SK-N-SH (cell line): ENCODE measurements around the gene ASS1.

ENCODE experiments used
- CHD2 ChIP-seq: fragments of 150-350 bp; IDR thresholded peaks from 2 replicates; pipeline ENCODE4 v1.6.1; 2018; ENCODE audit warnings: low read length; ENCODE audit not compliant: partially characterized antibody
- MXI1 ChIP-seq: IDR thresholded peaks from 2 replicates; pipeline ENCODE4 v1.6.1; 2012; ENCODE audit warnings: mild to moderate bottlenecking, low read depth, low read length, improper control_type of control experiment
- RAD21 ChIP-seq: IDR thresholded peaks from 2 replicates; pipeline ENCODE4 v1.6.1; 2012; ENCODE audit warnings: mild to moderate bottlenecking, low read length
- RCOR1 ChIP-seq: fragments of 150-350 bp; IDR thresholded peaks from 2 replicates; pipeline ENCODE4 v1.6.1; 2017; ENCODE audit warnings: antibody characterized with exemption, low read length
- TF ChIP-seq, protein P1 (sequence below): fragments of 200-600 bp; sonication (generic); IDR thresholded peaks from 2 replicates; pipeline ENCODE4 v1.6.1; 2017; ENCODE audit warnings: antibody characterized with exemption, mild to moderate bottlenecking, moderate library complexity
- TF ChIP-seq, protein P2 (sequence below): IDR thresholded peaks from 2 replicates; pipeline ENCODE4 v1.4.0; 2012; ENCODE audit warnings: low read depth

DNA sequence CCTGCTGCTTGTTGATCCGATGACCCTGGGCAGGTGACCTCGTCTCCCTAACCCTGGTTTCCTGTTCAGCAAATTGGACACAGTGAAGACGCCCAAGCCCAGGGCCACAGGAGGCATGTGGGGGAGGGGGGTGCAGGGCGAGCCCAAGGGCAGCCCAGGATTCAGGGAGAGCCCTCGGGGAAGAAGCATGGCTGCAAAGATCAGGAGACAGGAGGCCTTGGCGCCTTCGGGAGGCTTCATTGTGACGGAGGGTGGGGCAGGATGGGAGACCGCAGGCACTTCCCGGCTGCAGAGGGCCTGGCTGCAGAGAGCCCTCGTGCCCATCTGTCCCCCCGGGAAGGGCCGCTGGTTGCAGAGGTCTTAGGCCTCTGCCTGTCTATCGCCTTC, 6.2 kb downstream of the ASS1 start:
- TF ChIP-seq, protein P1, sequence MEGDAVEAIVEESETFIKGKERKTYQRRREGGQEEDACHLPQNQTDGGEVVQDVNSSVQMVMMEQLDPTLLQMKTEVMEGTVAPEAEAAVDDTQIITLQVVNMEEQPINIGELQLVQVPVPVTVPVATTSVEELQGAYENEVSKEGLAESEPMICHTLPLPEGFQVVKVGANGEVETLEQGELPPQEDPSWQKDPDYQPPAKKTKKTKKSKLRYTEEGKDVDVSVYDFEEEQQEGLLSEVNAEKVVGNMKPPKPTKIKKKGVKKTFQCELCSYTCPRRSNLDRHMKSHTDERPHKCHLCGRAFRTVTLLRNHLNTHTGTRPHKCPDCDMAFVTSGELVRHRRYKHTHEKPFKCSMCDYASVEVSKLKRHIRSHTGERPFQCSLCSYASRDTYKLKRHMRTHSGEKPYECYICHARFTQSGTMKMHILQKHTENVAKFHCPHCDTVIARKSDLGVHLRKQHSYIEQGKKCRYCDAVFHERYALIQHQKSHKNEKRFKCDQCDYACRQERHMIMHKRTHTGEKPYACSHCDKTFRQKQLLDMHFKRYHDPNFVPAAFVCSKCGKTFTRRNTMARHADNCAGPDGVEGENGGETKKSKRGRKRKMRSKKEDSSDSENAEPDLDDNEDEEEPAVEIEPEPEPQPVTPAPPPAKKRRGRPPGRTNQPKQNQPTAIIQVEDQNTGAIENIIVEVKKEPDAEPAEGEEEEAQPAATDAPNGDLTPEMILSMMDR: no peak
- TF ChIP-seq RCOR1: no peak
- no peak for TF ChIP-seq CHD2
- TF ChIP-seq MXI1: no peak
- no peak for TF ChIP-seq RAD21
- TF ChIP-seq, protein P2, sequence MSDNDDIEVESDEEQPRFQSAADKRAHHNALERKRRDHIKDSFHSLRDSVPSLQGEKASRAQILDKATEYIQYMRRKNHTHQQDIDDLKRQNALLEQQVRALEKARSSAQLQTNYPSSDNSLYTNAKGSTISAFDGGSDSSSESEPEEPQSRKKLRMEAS: no peak
